ENCODE results near the gene EPB41L5.

GRCh38 chr2:120077896-120078295 lies 65.0 kb downstream of the EPB41L5 start:
- TF ChIP-seq POLR2A (IDR thresholded peaks at IDR 0.05; ENCODE audit: low read length) (no peak), GATA1 (IDR thresholded peaks at IDR 0.05; ENCODE audit: low read depth, low read length) (no peak)

Measured in erythroblast (primary cell).